GM21717 (cell line): ENCODE data around the gene SDHAF1.

ENCODE experiments used
- ATAC-seq: cut with Tn5 transposase; IDR thresholded peaks from one replicate; pipeline ENCODE4 v1.9.1; 2021; ENCODE audit warnings: mild to moderate bottlenecking, moderate library complexity; ENCODE audit not compliant: unreplicated experiment

SDHAF1 gene

GRCh38 chr19:35986664-35987570 lies 8.1 kb upstream of the SDHAF1 start:
- no peak for ATAC-seq

- no peak for ATAC-seq
Measured at GRCh38 chr19:35987571-35987896, 7.5 kb upstream of the SDHAF1 start.

GRCh38 chr19:35988824-35989223 lies 6.2 kb upstream of the SDHAF1 start:
- ATAC-seq, result no peak

GRCh38 chr19:35990156-35990555 lies 4.8 kb upstream of the SDHAF1 start:
- ATAC-seq, result no peak

- no peak for ATAC-seq
Measured at GRCh38 chr19:35990771-35991730, 3.9 kb upstream of the SDHAF1 start.

GRCh38 chr19:35991731-35992450 lies 3.1 kb upstream of the SDHAF1 start:
- no peak for ATAC-seq

- ATAC-seq, result no peak
Measured at GRCh38 chr19:35992907-35993765, 1.9 kb upstream of the SDHAF1 start.

- ATAC-seq, result no peak
Measured at GRCh38 chr19:35993923-35994598, 927 bp upstream of the SDHAF1 start.

GRCh38 chr19:35996777-35997176 lies 1.8 kb downstream of the SDHAF1 start:
- ATAC-seq, result no peak

GRCh38 chr19:36001605-36002004 lies 6.6 kb downstream of the SDHAF1 start:
- ATAC-seq, result no peak

- no peak for ATAC-seq
Measured at GRCh38 chr19:36003284-36003683, 8.3 kb downstream of the SDHAF1 start.

GRCh38 chr19:36006955-36007354 lies 12.0 kb downstream of the SDHAF1 start:
- ATAC-seq, result no peak

GRCh38 chr19:36008336-36008978 lies 13.5 kb downstream of the SDHAF1 start, which contains the start of gene SYNE4:
TSS of gene SYNE4 (minus strand) at chr19:36008813. CDS start at chr19:36008681, 132 bp downstream.
- ATAC-seq, result no peak

GRCh38 chr19:36009220-36009619 lies 14.2 kb downstream of the SDHAF1 start:
- no peak for ATAC-seq

GRCh38 chr19:36009633-36010379 lies 14.8 kb downstream of the SDHAF1 start:
- ATAC-seq, result no peak

- no peak for ATAC-seq
Measured at GRCh38 chr19:36010402-36010801, 15.4 kb downstream of the SDHAF1 start.

- no peak for ATAC-seq
Measured at GRCh38 chr19:36013280-36014011, 18.5 kb downstream of the SDHAF1 start.
